Measurements from ENCODE around the gene FGF5.

FGF5 gene

GRCh38 chr4:80333121-80333520 lies 66.7 kb downstream of the FGF5 start:
- TF ChIP-seq CEBPB (IDR thresholded peaks at IDR 0.05) (no peak), YY1 (IDR thresholded peaks at IDR 0.05; ENCODE audit: low read depth) (no peak), ZBTB7A (IDR thresholded peaks at IDR 0.05; ENCODE audit: low read depth) (no peak), REST (IDR thresholded peaks at IDR 0.05; ENCODE audit: low read depth) (no peak), RAD21 (IDR thresholded peaks at IDR 0.05; ENCODE audit: low read depth) (no peak), TCF12 (IDR thresholded peaks at IDR 0.05; ENCODE audit: low read depth) (no peak), TEAD4 (IDR thresholded peaks at IDR 0.05) (no peak), EP300 (IDR thresholded peaks at IDR 0.05; ENCODE audit: borderline replicate concordance) (no peak), USF1 (IDR thresholded peaks at IDR 0.05) (no peak), TAF1 (IDR thresholded peaks at IDR 0.05; ENCODE audit: low read depth) (no peak), EGR1 (IDR thresholded peaks at IDR 0.05) (no peak)

- TF ChIP-seq TEAD4 (IDR thresholded peaks at IDR 0.05) (no peak), ZBTB7A (IDR thresholded peaks at IDR 0.05; ENCODE audit: low read depth) (no peak), TCF12 (IDR thresholded peaks at IDR 0.05; ENCODE audit: low read depth) (no peak), EP300 (IDR thresholded peaks at IDR 0.05; ENCODE audit: borderline replicate concordance) (no peak), FOXM1 (IDR thresholded peaks at IDR 0.05; ENCODE audit: borderline replicate concordance, low read depth) (no peak), NFIC (IDR thresholded peaks at IDR 0.05) (no peak), TAF1 (IDR thresholded peaks at IDR 0.05; ENCODE audit: low read depth) (no peak), MAX (IDR thresholded peaks at IDR 0.05) (no peak), YY1 (IDR thresholded peaks at IDR 0.05; ENCODE audit: low read depth) (no peak), USF1 (IDR thresholded peaks at IDR 0.05) (no peak), CREB1 (IDR thresholded peaks at IDR 0.05; ENCODE audit: low read depth) (no peak), CEBPB (IDR thresholded peaks at IDR 0.05) (no peak), REST (IDR thresholded peaks at IDR 0.05; ENCODE audit: low read depth) (no peak), EGR1 (IDR thresholded peaks at IDR 0.05) (no peak), RAD21 (IDR thresholded peaks at IDR 0.05; ENCODE audit: low read depth) (no peak)
These were observed 68.1 kb downstream of the FGF5 start for GRCh38 chr4:80334568-80334967.

GRCh38 chr4:80335226-80335553 lies 68.7 kb downstream of the FGF5 start:
- TF ChIP-seq USF1 (IDR thresholded peaks at IDR 0.05) = no peak
- TF ChIP-seq MAX (IDR thresholded peaks at IDR 0.05) = no peak
- no peak for TF ChIP-seq ZBTB7A (IDR thresholded peaks at IDR 0.05; ENCODE audit: low read depth)
- TF ChIP-seq TCF12 (IDR thresholded peaks at IDR 0.05; ENCODE audit: low read depth) = no peak
- no peak for TF ChIP-seq CEBPB (IDR thresholded peaks at IDR 0.05)
- no peak for TF ChIP-seq CREB1 (IDR thresholded peaks at IDR 0.05; ENCODE audit: low read depth)
- no peak for TF ChIP-seq YY1 (IDR thresholded peaks at IDR 0.05; ENCODE audit: low read depth)
- TF ChIP-seq NFIC (IDR thresholded peaks at IDR 0.05) = no peak
- no peak for TF ChIP-seq TAF1 (IDR thresholded peaks at IDR 0.05; ENCODE audit: low read depth)
- TF ChIP-seq FOXM1 (IDR thresholded peaks at IDR 0.05; ENCODE audit: borderline replicate concordance, low read depth) = no peak
- TF ChIP-seq EGR1 (IDR thresholded peaks at IDR 0.05) = no peak
- TF ChIP-seq REST (IDR thresholded peaks at IDR 0.05; ENCODE audit: low read depth) = no peak
- no peak for TF ChIP-seq RAD21 (IDR thresholded peaks at IDR 0.05; ENCODE audit: low read depth)
- no peak for TF ChIP-seq TEAD4 (IDR thresholded peaks at IDR 0.05)

Data from Ishikawa (cell line).